Left hindlimb (tissue), 1 donor: ENCODE measurements around the gene ANTXR2.
A peak's percentile ranks its signal among the peaks of the same experiment; 100 is the strongest.

Source experiments
- DNase-seq: peaks from one replicate; pipeline ENCODE4 v3.0.0-alpha.2; 2018

ANTXR2 gene

DNA sequence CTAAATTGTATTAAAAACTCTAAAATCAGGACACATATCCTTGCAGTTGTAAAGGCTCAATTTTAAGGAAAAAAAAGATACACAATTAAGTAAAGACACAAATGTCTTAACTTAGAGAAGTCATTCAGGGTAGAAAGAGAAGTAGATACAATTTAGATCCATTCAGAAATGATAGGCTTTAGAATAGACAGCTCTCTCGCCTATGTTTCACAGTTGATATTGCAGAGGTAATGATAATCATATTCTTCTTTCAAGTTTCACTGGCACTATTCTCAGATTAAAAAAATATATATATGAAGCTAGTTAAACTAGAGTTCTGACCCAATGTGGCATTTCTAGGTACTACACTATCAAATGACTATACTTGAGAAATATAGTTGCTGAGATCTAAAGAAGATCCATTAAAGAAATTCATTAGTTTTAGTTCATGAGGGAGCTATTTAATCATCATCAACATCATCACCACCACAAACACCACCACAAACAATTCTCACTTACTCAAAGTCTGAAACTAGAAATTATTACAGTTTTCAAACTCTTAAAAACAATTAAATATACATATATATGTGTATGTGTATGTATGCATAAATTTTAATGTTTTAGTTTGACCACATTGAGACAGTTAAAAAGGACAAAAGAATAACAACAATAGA lies 93.1 kb downstream of the ANTXR2 start:
- no peak for DNase-seq

DNA sequence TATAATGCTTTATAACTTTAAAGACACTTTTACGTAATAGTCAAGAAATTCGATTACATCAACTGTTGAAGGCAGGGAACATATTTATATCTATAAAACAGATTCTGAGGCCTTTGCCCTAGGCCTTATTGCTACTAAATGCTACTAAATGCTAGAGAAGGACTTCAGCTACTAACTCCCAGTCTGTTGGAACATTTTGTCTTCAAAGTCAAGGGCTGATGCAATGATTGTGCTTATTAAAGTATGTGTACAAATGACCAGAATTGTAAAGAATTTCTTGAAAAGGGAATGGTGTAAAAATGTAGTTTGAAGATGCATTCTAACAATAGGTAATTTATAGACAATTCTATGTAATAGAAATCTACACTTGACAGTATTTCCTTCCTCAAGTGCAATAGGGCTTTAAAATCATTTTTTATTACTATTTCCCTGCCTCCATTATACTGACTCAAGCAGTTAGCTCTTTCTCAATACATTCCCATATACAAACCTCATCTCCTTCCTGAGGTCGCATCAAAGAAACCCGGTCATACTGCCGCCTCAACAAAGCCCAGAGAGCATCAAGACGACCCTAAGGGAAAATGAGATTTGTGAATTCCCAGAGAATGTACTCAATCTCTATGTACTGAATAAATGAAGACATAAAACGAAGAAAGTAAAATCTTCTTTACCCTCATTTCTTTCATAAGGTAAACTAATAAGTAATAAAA lies 95.7 kb downstream of the ANTXR2 start:
- DNase-seq: no peak

DNA sequence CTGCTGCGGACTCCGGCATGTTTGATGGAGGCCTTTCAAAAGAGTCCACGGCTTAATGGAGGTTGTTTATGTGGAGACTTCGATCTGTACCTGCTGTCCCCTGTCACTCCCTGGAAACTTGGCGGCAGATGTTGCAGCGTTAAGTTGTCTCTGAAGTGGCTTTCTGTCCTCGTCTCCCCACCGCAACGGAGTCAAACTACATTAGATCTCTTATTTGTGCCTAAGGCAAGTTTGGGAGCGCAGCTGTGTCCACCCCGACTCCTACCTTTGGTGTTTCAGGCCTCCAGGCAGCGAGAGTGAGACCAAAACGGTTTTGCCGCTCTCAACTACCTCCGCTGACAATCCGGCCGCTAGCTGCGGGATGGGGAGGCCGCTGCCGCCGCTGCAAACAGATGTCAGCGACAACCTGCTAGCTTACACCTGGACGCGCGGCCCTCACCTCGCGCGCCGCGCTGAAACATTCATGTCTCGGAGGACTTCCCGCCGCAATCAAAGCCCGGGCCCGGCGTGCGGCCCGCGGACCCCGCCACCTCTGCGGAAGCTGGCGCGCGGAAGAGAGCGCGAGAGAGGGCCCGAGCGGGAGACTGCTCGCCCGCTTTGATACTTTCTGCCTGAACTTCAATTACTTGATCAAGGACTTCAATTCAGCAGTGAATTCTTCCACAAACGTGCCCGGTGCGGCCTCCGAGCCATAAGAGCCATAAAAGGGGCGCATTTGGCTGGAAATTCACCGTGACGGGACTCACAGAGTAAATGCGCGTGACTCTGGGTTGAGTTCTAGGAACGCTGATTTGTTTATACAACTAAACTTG lies 108.4 kb downstream of the ANTXR2 start:
- peak; percentile 36 for DNase-seq

DNA sequence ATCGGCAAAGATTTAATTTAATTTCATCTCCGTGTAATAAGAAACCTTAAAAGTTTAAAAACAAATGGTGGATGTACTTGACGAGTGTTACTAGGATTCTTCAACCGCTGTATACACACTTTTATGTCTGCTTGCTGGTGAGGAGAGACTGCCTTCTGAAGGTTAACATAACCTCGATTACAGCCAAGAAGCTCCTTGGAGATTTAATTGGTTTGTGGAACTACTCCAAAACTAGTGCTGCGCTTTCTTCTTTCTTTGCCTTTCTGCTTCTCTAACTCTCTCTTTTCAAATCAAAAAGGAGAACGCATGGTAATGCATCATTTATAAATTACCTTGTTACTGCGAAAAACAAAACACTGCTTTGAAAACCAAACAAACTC lies 109.0 kb downstream of the ANTXR2 start:
- no peak for DNase-seq

DNA sequence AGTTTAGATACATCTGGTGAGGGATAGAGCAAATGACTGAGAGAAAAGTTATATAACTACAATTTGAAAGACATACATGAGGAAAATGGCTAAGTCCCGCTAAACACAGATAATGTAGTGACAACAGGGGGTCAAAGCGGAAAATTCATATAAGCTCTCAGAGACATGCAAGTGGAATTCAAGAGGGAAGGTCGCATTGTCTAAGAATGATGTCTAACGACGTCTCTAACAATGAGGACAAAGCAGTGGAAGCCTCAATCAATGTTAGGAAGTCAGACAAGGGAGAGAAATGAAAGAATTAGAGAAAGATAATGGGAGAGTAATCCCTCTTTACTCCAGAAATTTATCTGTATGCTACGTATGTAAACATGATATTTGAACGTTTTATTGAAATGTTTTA lies 113.4 kb downstream of the ANTXR2 start:
- DNase-seq: no peak

DNA sequence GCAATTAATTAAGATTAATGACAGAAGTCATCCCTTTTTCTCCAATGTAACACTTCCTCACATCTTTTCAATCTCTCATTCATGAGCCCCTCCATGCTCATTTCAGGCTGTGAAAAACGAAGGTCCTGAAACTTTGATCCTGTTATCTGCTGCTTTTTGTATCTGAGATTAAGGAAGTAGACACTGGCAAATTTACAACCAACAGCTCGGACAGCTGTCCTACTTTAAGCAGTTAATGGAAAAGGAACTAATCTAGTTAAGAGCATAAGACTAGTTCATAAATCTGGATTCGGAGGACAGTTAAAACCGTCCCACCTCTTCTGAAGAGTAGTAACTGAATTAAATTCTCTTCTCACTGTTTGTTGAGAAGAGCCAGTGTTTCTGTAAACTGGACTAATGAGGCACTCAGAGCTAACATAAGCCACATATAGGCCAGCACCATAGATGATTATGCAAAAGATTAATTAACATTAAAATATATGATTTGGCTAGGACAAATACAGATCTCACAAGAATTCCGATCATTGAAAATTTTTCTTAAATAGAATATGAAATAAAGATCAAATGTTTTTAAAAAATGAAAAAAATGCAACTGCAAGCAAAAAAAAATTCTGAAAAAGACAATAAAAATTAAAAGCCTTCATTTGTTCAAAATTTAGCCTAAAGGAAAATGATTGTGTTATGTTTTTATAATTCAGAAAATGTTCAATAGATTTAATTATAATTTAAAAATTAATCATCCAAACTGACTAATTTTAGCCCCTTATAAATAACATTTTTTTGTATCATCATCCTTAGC lies 114.4 kb downstream of the ANTXR2 start:
- DNase-seq: no peak

DNA sequence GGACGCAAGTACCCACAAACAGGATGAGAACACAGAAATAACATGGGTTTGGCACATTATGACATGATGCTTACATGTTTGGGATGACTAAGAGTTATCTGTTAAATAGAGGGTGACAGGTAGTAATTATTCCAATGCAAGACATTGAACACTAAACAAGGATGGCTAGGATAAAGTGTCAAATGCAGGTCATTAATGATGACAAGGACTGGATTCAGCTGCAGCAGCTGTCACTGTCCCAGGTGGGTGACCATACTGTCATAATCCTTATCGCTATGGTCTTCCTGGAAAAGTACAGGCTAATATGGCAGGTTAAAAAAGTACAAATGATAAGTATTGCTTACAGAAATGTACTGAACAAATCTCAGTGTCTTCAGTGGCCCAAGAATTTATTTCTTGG lies 123.9 kb downstream of the ANTXR2 start:
- no peak for DNase-seq

DNA sequence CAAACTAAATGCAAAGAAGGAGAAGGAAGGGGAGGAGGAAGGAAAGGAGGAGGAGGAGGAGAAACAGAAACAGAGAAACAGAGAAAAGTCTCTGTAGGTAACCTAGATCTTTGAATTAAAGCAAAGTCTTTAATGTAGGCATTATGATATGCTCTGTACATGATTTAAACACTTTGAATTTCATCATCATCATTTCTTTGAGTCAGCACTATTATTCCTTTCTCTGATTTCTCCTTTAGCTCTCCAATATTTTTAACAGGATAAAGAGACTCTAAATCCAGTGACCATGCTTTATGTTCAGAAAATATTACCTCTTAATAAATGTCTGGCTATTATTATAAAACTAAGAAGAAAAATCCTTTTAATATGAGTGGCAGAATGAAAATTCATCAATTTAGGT lies 124.3 kb downstream of the ANTXR2 start:
- DNase-seq: no peak

DNA sequence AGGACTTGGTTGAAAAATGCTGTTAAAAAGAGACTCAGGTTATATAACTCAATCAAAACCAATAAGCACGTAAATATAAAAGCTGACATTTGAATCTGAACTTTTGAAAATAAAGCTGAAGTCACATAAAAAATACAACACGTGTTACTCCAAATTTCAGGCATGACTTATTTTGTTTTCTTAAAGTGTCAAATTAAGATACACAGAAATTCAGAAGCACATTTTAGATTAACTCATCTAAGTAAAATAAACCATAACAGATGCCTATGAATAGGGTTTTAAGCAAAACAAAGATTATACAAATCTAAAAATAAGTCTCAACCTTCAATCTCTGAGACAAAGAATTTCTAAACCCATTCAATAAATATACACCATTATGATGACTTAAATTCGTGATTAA lies 124.8 kb downstream of the ANTXR2 start:
- DNase-seq: no peak

DNA sequence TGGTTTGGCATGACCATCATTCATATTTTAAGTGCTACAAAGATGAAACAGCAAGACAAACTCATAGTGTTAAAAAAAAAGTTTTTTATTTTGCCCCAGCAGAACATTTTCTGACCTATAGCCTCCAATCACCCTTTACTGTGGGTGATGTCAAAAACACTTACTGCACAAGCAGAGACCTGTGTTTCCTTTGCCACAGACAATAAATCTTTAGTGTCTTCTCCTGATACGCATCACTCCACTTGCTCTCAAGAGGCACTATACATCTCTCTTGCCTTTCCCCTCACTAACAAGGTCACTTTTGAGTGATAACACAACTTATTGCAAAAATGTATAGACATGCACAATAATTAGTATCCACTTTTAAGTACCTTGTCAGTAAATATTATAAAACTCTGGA lies 125.6 kb downstream of the ANTXR2 start:
- no peak for DNase-seq

DNA sequence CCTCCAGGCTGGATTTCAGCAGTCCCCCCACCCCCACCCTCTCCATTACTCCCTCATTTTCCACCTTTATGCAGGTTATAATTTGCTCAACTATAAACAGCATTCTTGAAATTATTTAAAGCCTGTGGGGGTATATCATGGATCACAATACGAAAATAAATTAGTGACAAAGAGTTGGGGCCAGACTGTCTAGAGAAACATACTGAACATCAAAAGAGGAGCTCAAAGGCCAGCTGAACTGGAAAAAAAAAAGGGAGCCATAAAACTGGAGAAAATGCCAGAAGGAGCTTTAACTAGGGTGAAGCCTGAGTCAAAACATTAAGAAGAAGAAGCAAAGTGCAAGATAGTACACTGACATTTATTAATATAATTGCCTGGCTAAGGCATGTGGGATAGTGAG lies 137.8 kb downstream of the ANTXR2 start:
- no peak for DNase-seq

DNA sequence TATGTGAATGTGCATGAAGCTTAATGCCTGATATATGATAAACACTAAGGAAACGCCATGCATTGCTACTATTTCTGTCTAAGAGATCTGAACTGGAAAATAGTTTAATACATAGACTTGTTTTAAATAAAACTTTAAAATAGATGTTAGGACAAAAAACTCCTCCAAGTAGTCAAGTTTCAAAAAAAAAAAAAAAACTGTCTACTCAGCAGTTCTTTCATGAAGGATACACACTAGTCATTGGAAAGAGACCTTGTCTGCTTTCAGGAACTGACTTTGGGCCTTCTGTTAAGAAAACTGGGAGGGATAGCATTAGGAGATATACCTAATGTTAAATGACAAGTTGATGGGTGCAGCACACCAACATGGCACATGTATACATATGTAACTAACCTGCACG lies 138.4 kb downstream of the ANTXR2 start:
- DNase-seq: no peak

DNA sequence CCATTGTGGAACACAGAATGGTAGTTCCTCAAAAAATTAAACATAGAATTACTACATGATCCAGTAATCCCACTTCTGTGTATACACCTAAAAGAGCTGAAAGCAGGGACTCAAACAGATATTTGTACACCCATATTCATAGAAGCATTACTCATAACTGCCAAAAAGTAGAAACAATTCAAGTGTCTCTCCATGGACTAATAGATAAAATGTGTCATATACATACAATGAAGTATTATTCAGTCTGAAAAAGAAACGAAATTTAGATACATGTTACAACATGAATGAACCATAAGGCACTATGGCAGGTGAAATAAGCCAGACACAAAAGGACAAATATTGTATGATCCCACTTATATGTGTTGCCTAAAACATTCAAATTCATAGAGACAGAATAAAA lies 145.1 kb downstream of the ANTXR2 start:
- no peak for DNase-seq

DNA sequence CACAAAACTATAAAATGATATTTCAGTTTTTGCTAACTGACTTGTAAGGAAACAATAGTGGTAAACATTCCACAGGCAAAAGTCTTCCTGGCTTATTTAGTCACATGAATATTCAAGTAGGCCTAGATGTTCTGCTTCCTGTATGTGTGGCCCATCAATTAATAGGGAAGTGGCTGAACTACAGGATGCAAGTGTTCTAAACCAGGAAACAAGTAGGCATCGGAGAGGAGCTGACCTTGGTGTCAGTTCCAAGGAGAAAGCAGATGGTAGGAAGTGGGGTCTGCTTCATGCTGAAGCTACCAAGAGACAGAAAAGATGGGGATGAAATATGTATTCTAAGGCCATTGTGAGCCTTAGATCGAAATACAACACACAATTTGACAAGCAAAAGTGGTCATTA lies 149.7 kb downstream of the ANTXR2 start:
- DNase-seq: no peak

DNA sequence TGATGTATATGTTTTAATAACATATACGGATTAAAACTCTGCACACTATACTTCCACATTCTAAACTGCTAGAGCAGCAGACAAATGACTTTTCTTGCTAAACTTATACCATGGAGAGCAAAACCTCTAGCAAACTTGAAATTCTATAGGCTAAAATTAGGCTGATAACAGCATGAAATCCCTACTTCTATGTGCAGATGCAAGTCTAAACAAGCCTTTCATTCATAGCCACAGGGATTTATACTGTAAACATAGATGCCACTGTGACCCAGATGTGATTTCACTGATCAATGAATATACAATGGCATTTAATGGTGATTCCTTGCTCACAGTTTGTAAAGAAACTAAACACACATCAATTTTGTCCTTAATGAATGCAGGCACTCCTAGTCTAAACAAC lies 151.0 kb downstream of the ANTXR2 start:
- DNase-seq: no peak

DNA sequence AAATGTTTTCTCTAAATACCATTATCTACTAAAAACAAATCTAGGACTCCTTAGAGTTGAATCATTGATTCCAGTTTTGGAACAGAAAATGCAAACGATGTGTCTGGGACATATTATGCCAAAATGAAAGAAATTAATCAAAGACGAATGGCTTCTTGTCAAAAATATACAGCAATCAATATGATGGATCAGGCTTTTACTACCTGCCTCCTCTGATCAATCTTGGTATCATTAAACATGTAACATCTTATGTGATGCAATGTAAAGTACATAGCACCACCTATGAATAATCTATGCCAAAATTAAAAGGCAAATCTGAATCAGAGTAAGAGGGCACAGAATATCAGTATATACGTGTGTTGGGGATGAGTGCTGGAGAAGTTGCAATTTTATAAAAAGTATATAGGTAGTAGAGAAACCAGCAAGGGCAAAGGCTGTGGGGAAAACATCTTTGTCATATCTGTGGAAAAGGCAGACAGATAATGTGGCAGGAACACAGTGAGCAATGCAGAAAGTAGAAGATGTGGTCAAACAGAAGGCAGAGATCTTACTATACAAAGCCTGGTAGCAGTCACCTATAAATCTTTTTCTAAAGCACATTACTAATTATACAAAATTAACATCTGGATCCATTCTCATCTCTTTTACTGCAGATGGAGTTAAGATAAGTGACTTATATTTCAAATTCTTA lies 152.7 kb downstream of the ANTXR2 start:
- DNase-seq: no peak

DNA sequence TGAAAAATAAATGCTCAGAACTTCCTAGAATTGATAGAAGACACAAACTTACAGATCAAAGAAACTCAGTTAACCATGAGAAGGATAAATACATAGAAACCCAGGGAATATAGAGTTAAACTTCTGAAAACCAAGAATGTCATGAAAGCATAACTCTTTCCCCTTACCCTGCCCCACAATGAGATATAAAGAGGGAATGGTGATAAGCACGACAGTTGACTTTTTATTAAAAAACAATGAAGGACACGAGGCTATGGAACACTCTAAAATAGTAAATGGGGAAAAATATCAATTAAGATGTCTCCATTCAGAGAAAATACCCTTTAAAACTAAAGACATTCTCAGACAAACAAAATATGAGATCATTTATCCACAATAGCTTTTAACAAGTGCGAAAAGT lies 154.7 kb downstream of the ANTXR2 start:
- DNase-seq: no peak

DNA sequence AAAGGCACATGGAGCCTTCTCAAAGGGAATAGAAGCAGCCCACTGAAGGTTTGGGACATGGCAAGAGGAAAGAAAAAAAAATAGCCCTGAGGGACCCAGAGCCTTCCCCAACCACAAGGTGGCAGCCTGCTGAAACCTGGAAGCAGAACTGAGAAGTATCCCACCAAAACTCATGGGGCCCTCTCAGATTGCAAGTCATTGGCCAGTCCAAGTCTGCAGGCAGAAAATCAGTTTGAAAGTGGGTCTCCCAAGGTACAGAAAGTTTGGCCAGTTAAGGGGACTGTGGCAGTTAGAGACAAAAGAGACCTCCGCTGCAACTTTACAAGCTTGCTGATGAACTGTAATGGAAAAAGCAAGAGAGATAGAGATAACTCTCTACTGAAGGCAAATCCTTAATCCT lies 155.8 kb downstream of the ANTXR2 start:
- DNase-seq: no peak

DNA sequence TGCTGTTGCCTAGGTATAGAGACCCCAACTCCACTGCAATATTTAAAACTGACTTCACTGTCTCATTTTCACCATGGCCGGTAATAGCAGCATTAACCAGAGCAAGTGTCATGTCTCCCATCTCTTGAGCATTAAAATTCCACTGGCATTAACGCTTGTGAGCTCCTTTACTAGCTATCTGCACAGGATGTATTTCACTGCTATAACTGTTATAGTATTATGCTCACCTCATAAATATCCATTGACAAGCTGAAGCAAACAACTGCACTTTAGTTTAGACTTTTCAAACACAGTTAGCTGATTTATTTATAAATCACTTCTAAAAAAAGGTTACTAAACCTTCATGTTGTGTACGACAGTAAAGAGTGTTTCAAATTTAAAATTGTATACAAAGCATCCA lies 157.8 kb downstream of the ANTXR2 start:
- no peak for DNase-seq

DNA sequence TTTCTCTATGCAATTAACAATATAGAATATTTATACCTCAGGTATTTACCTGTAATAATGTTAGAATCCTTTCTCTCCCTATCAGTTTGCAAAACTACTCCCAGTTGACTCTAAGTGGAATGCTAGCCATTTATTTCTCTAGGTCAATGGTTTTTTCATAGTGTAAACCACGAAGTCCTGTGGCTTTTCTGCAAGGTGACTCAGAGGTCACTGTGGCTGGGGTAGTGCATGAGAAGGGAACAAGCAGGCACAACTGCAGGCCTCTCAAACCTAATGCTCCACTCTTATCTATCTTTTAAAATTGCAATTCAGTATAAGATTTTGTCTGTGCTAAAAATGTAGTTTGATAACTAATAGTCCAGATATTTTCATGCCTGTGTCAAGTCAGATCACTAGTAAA lies 159.4 kb downstream of the ANTXR2 start:
- DNase-seq: no peak

DNA sequence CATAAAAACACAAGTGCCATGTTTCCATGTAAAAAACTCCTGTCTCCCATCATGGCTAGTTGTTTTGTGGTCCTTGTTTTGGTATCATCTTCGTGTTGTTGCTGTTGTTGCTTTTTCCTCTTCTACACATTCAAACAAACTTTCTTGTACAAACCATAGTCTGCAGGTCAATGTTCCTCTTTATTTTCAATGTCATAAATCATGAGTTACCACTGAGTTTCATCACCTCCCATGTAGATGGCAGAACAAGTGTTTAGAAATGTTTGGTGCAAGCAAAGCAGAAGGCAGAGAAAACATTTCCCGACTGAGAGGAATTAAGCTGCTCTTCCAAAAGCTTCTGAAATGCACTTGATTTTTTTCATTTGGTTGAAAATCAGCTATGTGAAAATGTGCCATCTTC lies 166.0 kb downstream of the ANTXR2 start:
- no peak for DNase-seq

DNA sequence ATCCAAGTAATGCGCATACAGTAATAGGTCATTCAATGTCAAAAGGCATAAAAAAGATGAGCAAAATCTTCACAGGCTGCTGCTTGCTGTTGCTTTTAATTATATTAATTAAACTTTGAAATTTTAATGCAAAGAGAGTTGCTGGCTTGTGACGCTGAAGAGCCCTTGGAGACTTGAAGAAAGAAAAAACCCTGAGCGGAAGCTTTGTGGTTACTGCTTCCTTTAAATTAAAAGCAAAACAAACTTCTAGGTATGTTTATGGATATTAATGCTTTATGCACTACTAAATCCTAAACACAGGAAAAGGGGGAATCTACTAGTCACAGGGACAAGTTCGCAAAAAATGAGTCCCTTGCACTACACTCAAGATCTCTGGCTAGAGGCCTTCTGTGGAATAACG lies 166.7 kb downstream of the ANTXR2 start:
- DNase-seq: no peak

DNA sequence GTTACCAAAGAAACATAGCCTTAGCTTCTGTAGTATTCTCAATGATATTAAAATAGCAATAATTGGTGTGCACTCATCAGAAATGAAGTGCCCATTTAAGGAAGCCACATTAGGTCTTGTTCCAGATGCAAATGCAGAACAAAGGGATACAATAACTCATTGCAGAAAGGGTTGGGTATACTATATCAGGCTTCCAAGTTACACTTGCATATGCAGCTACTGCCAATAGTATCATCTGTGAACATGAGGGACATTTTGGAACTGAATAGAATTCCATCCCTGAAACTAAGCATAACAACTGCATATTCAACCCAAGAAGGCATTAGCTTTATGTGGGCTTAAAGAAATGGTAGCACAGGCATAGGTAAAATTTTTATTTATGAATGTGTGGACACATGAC lies 167.8 kb downstream of the ANTXR2 start:
- no peak for DNase-seq
